Stimulated activated memory B cell treated with anti-CD40 and anti-IgM and Interleukin-4, amounts not matched to agents 10 μg/mL and 1 μg/mL and 100 μg/mL, for 72 hours (primary cell): ENCODE data around the gene FUT9.

Source experiments
- ATAC-seq: fragments of 150-1000 bp; cut with Tn5 transposase; 2 replicates; pipeline ENCODE4 v1.10.0; 2021
- H3K27ac Mint-ChIP-seq: one replicate; pipeline ENCODE4 v1.8.0; 2022; ENCODE audit warnings: mild to moderate bottlenecking, mixed read lengths
- H3K27me3 Mint-ChIP-seq: one replicate; pipeline ENCODE4 v1.8.0; 2022; ENCODE audit warnings: mixed read lengths
- H3K36me3 Mint-ChIP-seq: one replicate; pipeline ENCODE4 v1.8.0; 2022; ENCODE audit warnings: mixed read lengths
- H3K4me1 Mint-ChIP-seq: one replicate; pipeline ENCODE4 v1.8.0; 2022; ENCODE audit warnings: mixed read lengths
- H3K4me3 Mint-ChIP-seq: one replicate; pipeline ENCODE4 v1.8.0; 2022; ENCODE audit warnings: mild to moderate bottlenecking, moderate library complexity, mixed read lengths
- H3K9me3 Mint-ChIP-seq: one replicate; pipeline ENCODE4 v1.8.0; 2022; ENCODE audit warnings: mixed read lengths

Gene FUT9

GRCh38 chr6:96186516-96187195 lies 170.9 kb downstream of the FUT9 start:
- Mint-ChIP-seq H3K36me3 (no peaks in the 10 kb centered on the region), H3K4me1 (no peaks in the 10 kb centered on the region), H3K27me3 (no peaks in the 10 kb centered on the region), H3K27ac (no peak overlapping the region), H3K9me3 (peaks cover 10% of the 10 kb centered on the region), H3K4me3 (no peak overlapping the region)
- ATAC-seq: no peak

- Mint-ChIP-seq H3K4me1 (no peaks in the 10 kb centered on the region), H3K27me3 (no peaks in the 10 kb centered on the region), H3K27ac (no peak overlapping the region), H3K4me3 (no peak overlapping the region), H3K36me3 (no peaks in the 10 kb centered on the region), H3K9me3 (peaks cover 6% of the 10 kb centered on the region)
- ATAC-seq: no peak
Measured at GRCh38 chr6:96194675-96195074, 178.9 kb downstream of the FUT9 start.

- Mint-ChIP-seq H3K27ac (no peak overlapping the region), H3K27me3 (no peaks in the 10 kb centered on the region), H3K4me1 (no peaks in the 10 kb centered on the region), H3K4me3 (no peak overlapping the region), H3K36me3 (no peaks in the 10 kb centered on the region), H3K9me3 (peaks cover 6% of the 10 kb centered on the region)
- no peak for ATAC-seq
Measured at GRCh38 chr6:96195272-96195671, 179.5 kb downstream of the FUT9 start.

- Mint-ChIP-seq H3K4me3 (no peak overlapping the region), H3K4me1 (no peaks in the 10 kb centered on the region), H3K9me3 (peaks cover 6% of the 10 kb centered on the region), H3K27me3 (no peaks in the 10 kb centered on the region), H3K27ac (no peak overlapping the region), H3K36me3 (no peaks in the 10 kb centered on the region)
- ATAC-seq: no peak
Measured at GRCh38 chr6:96196633-96197032, 180.9 kb downstream of the FUT9 start.

GRCh38 chr6:96197241-96197640 lies 181.5 kb downstream of the FUT9 start:
- ATAC-seq: no peak
- Mint-ChIP-seq H3K9me3 (peaks cover 6% of the 10 kb centered on the region), H3K27ac (no peak overlapping the region), H3K27me3 (no peaks in the 10 kb centered on the region), H3K36me3 (no peaks in the 10 kb centered on the region), H3K4me1 (no peaks in the 10 kb centered on the region), H3K4me3 (no peak overlapping the region)

GRCh38 chr6:96202571-96202970 lies 186.8 kb downstream of the FUT9 start:
- Mint-ChIP-seq H3K27ac (no peak overlapping the region), H3K4me3 (no peak overlapping the region), H3K36me3 (no peaks in the 10 kb centered on the region), H3K9me3 (no peaks in the 10 kb centered on the region), H3K27me3 (no peaks in the 10 kb centered on the region), H3K4me1 (no peaks in the 10 kb centered on the region)
- no peak for ATAC-seq

- Mint-ChIP-seq H3K4me3 (no peak overlapping the region), H3K36me3 (no peaks in the 10 kb centered on the region), H3K9me3 (no peaks in the 10 kb centered on the region)
Measured at GRCh38 chr6:96211341-96211740, 195.6 kb downstream of the FUT9 start.

GRCh38 chr6:96212066-96212465 lies 196.3 kb downstream of the FUT9 start:
- no peak for ATAC-seq
- Mint-ChIP-seq H3K4me1 (no peaks in the 10 kb centered on the region), H3K27ac (no peak overlapping the region), H3K9me3 (no peaks in the 10 kb centered on the region), H3K27me3 (no peaks in the 10 kb centered on the region), H3K4me3 (no peak overlapping the region), H3K36me3 (no peaks in the 10 kb centered on the region)

More at GRCh38 chr6:96211341-96211740, 195.6 kb downstream of the FUT9 start:
- ATAC-seq: no peak
- H3K27me3 Mint-ChIP-seq: no peaks in the 10 kb centered on the region
- H3K27ac Mint-ChIP-seq: no peak overlapping the region
- no peaks in the 10 kb centered on the region for H3K4me1 Mint-ChIP-seq

- H3K9me3 Mint-ChIP-seq: no peaks in the 10 kb centered on the region
- no peak for ATAC-seq
- no peak overlapping the region for H3K4me3 Mint-ChIP-seq
- no peaks in the 10 kb centered on the region for H3K36me3 Mint-ChIP-seq
- no peaks in the 10 kb centered on the region for H3K4me1 Mint-ChIP-seq
- H3K27me3 Mint-ChIP-seq: no peaks in the 10 kb centered on the region
- no peak overlapping the region for H3K27ac Mint-ChIP-seq
Measured at GRCh38 chr6:96213784-96214183, 198.0 kb downstream of the FUT9 start.

- Mint-ChIP-seq H3K9me3 (peaks cover 3% of the 10 kb centered on the region), H3K36me3 (no peaks in the 10 kb centered on the region), H3K27me3 (no peaks in the 10 kb centered on the region), H3K27ac (no peak overlapping the region), H3K4me1 (no peaks in the 10 kb centered on the region), H3K4me3 (no peak overlapping the region)
- ATAC-seq: no peak
Measured at GRCh38 chr6:96223695-96224094, 207.9 kb downstream of the FUT9 start.

GRCh38 chr6:96227135-96227534 lies 211.4 kb downstream of the FUT9 start:
- Mint-ChIP-seq H3K27me3 (no peaks in the 10 kb centered on the region), H3K27ac (no peak overlapping the region), H3K9me3 (peaks cover 3% of the 10 kb centered on the region), H3K4me1 (no peaks in the 10 kb centered on the region), H3K36me3 (no peaks in the 10 kb centered on the region), H3K4me3 (no peak overlapping the region)
- ATAC-seq: no peak

GRCh38 chr6:96234444-96234843 lies 218.7 kb downstream of the FUT9 start:
- Mint-ChIP-seq H3K9me3 (no peaks in the 10 kb centered on the region), H3K4me3 (no peak overlapping the region), H3K36me3 (no peaks in the 10 kb centered on the region), H3K4me1 (no peaks in the 10 kb centered on the region), H3K27ac (no peak overlapping the region), H3K27me3 (no peaks in the 10 kb centered on the region)
- ATAC-seq: no peak

GRCh38 chr6:96235927-96236326 lies 220.2 kb downstream of the FUT9 start:
- H3K27ac Mint-ChIP-seq: no peak overlapping the region

GRCh38 chr6:96236471-96236870 lies 220.7 kb downstream of the FUT9 start:
- Mint-ChIP-seq H3K27ac (no peak overlapping the region), H3K4me3 (no peak overlapping the region), H3K9me3 (no peaks in the 10 kb centered on the region), H3K27me3 (no peaks in the 10 kb centered on the region), H3K36me3 (no peaks in the 10 kb centered on the region), H3K4me1 (no peaks in the 10 kb centered on the region)
- no peak for ATAC-seq

More at GRCh38 chr6:96235927-96236326, 220.2 kb downstream of the FUT9 start:
- H3K4me3 Mint-ChIP-seq: no peak overlapping the region
- ATAC-seq: no peak
- H3K36me3 Mint-ChIP-seq: no peaks in the 10 kb centered on the region
- H3K27me3 Mint-ChIP-seq: no peaks in the 10 kb centered on the region
- H3K9me3 Mint-ChIP-seq: no peaks in the 10 kb centered on the region
- no peaks in the 10 kb centered on the region for H3K4me1 Mint-ChIP-seq

- ATAC-seq: no peak
- no peaks in the 10 kb centered on the region for H3K36me3 Mint-ChIP-seq
- no peak overlapping the region for H3K27ac Mint-ChIP-seq
- H3K4me1 Mint-ChIP-seq: no peaks in the 10 kb centered on the region
- no peaks in the 10 kb centered on the region for H3K9me3 Mint-ChIP-seq
- H3K4me3 Mint-ChIP-seq: no peak overlapping the region
- H3K27me3 Mint-ChIP-seq: no peaks in the 10 kb centered on the region
Measured at GRCh38 chr6:96237638-96238347, 222.0 kb downstream of the FUT9 start.

- Mint-ChIP-seq H3K36me3 (no peaks in the 10 kb centered on the region), H3K27me3 (no peaks in the 10 kb centered on the region), H3K9me3 (no peaks in the 10 kb centered on the region), H3K4me3 (no peak overlapping the region), H3K27ac (no peak overlapping the region), H3K4me1 (no peaks in the 10 kb centered on the region)
- ATAC-seq: no peak
Measured at GRCh38 chr6:96246563-96246962, 230.8 kb downstream of the FUT9 start.
